ENCODE measurements around the gene DPCD. TPM values are rescaled to one million over a fixed set of nuclear protein-coding genes. Genes with fewer than 3 reads are reported as not detected.

The DPCD gene
- total and polyA plus RNA-seq, 4 donors = 5.1 to 6.9 (median 5.6) TPM

DNA sequence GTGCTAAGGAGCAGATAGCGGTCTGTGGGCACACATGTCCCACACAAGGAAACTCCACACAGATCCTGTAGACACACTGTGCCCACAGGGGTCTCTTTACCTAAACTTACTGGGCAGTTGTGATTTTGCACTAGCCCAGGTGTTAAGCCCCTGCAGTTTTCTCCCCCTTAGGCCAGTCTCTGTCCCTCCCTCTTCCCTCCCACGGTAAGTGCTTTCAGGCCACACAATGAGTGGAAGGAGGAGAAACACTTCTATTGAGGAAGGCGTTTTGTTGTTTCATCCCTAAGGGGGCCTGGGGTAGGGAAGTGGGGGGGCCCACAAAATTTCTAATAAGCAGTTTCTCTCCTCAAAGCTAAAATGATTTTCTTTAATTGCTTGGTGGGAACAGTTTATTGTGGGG is 55.4 kb downstream of the DPCD start (continued):
- TF ChIP-seq REST (IDR thresholded peaks at IDR 0.05) = no peak

DNA sequence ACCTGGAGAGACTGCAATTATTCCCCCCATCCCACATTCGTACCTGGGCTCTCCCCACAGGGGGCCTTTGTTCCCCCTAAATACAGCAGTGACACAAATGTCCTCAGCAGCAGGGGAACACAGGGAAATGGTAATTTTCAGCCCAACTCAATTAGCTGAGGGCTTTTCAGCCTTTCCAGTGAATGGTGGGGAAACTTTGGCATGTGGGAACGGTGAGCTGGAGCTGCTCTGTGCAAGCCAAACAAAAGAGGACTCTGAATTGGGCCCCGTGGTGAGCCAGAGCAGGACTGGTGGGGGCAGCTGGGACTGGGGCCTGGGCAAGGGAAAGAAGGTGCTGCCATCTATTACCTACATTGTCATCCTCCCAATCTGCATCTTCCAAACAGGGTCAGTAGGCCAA is 55.9 kb downstream of the DPCD start:
- Histone ChIP-seq H3K9me3 (ENCODE audit: control insufficient read depth in 4 of 4, low read length in 3 of 4) (no peaks in the 10 kb centered on the region), H3K27ac (ENCODE audit: low read depth in 1 of 2, low read length in 2 of 2) (no peak overlapping the region), H3K36me3 (ENCODE audit: control insufficient read depth in 4 of 4, insufficient read depth in 3 of 4, low read depth in 1 of 4, low read length in 3 of 4) (peaks cover 1 to 21% (median 9%) of the 10 kb centered on the region in 4 donors), H3K27me3 (ENCODE audit: control insufficient read depth in 4 of 4, insufficient read depth in 4 of 4, low read length in 3 of 4) (no peaks in the 10 kb centered on the region), H3K4me1 (ENCODE audit: control insufficient read depth in 4 of 4, insufficient read depth in 4 of 4, low read length in 3 of 4) (no peaks in the 10 kb centered on the region), H3K9ac (ENCODE audit: low read depth in 1 of 2, low read length in 2 of 2) (no peak overlapping the region), H3K4me3 (ENCODE audit: low read depth in 1 of 3, low read length in 3 of 3) (no peak overlapping the region)
- TF ChIP-seq EGR1 (IDR thresholded peaks at IDR 0.05; ENCODE audit: low read depth in 2 of 2) (no peak), HNF4A (conservative IDR thresholded peaks at IDR 0.05) (no peak), RAD21 (IDR thresholded peaks at IDR 0.05) (no peak), JUND (IDR thresholded peaks at IDR 0.05) (no peak), SP1 (IDR thresholded peaks at IDR 0.05) (no peak), FOXA1 (IDR thresholded peaks at IDR 0.05) (no peak), NR2F2 (IDR thresholded peaks at IDR 0.05) (no peak), RXRA (IDR thresholded peaks at IDR 0.05) (no peak), CTCF (IDR thresholded peaks at IDR 0.05; ENCODE audit: low read depth, low read length, missing input control) (no peak), REST (IDR thresholded peaks at IDR 0.05) (no peak), MAX (IDR thresholded peaks at IDR 0.05) (no peak), TAF1 (conservative IDR thresholded peaks at IDR 0.05) (no peak), YY1 (IDR thresholded peaks at IDR 0.05) (no peak), FOXA2 (IDR thresholded peaks at IDR 0.05) (no peak), HNF4G (IDR thresholded peaks at IDR 0.05) (no peak), GABPA (IDR thresholded peaks at IDR 0.05 in 1 of 2, conservative IDR thresholded peaks at IDR 0.05 in 1 of 2) (no peak)
- TF ChIP-seq, protein P1, sequence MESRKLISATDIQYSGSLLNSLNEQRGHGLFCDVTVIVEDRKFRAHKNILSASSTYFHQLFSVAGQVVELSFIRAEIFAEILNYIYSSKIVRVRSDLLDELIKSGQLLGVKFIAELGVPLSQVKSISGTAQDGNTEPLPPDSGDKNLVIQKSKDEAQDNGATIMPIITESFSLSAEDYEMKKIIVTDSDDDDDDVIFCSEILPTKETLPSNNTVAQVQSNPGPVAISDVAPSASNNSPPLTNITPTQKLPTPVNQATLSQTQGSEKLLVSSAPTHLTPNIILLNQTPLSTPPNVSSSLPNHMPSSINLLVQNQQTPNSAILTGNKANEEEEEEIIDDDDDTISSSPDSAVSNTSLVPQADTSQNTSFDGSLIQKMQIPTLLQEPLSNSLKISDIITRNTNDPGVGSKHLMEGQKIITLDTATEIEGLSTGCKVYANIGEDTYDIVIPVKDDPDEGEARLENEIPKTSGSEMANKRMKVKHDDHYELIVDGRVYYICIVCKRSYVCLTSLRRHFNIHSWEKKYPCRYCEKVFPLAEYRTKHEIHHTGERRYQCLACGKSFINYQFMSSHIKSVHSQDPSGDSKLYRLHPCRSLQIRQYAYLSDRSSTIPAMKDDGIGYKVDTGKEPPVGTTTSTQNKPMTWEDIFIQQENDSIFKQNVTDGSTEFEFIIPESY (IDR thresholded peaks at IDR 0.05) = no peak
- TF ChIP-seq, protein P2, sequence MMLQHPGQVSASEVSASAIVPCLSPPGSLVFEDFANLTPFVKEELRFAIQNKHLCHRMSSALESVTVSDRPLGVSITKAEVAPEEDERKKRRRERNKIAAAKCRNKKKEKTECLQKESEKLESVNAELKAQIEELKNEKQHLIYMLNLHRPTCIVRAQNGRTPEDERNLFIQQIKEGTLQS (IDR thresholded peaks at IDR 0.05) = no peak
- WGBS = 84% methylated on average over 3 of the region's 3 CpGs
- no peak for DNase-seq (ENCODE audit: low spot score)

Measured in liver (tissue), 9 donors.